ENCODE measurements around the gene GJA9.
"Not testable (repeated sequence)": the region's sequence is repeated elsewhere in the genome, so short reads cannot be mapped to it uniquely, and the experiment has no call there.

GJA9 gene

GRCh38 chr1:38873027-38873969, 8.1 kb downstream of the GJA9 start, which contains the start of gene MYCBP:
TSS of gene MYCBP (minus strand) at chr1:38873348. CDS start at chr1:38873305, 43 bp downstream.
- peak; percentile 97 for DNase-seq (ENCODE audit: low read depth)

GRCh38 chr1:38872401-38873026, 8.9 kb downstream of the GJA9 start:
- peak; percentile 9 for DNase-seq (ENCODE audit: low read depth)

GRCh38 chr1:38870996-38871395, 10.4 kb downstream of the GJA9 start:
- DNase-seq (ENCODE audit: low read depth): no peak

- no peak for DNase-seq (ENCODE audit: low read depth)
These were observed 14.2 kb downstream of the GJA9 start for GRCh38 chr1:38867208-38867607.

- no peak for DNase-seq (ENCODE audit: low read depth)
These were observed 16.2 kb downstream of the GJA9 start for GRCh38 chr1:38865112-38865715.

GRCh38 chr1:38860454-38860795, 21.0 kb downstream of the GJA9 start:
- DNase-seq (ENCODE audit: low read depth): no peak

GRCh38 chr1:38859561-38860453, 21.6 kb downstream of the GJA9 start, which contains the start of gene RRAGC:
TSS of gene RRAGC (minus strand) at chr1:38859772. CDS start at chr1:38859646, 126 bp downstream.
- peak; percentile 98 for DNase-seq (ENCODE audit: low read depth)

- no peak for DNase-seq (ENCODE audit: low read depth)
These were observed 22.4 kb downstream of the GJA9 start for GRCh38 chr1:38858833-38859560.

GRCh38 chr1:38852780-38853179, 28.6 kb downstream of the GJA9 start:
- DNase-seq (ENCODE audit: low read depth): no peak

- no peak for DNase-seq (ENCODE audit: low read depth)
These were observed 33.3 kb downstream of the GJA9 start for GRCh38 chr1:38848071-38848470.

GRCh38 chr1:38846210-38846609, 35.2 kb downstream of the GJA9 start:
- no peak for DNase-seq (ENCODE audit: low read depth)

- DNase-seq (ENCODE audit: low read depth): not testable (repeated sequence)
These were observed 36.3 kb downstream of the GJA9 start for GRCh38 chr1:38845088-38845487.

- DNase-seq (ENCODE audit: low read depth): no peak
These were observed 41.1 kb downstream of the GJA9 start for GRCh38 chr1:38840281-38840680.

GRCh38 chr1:38839363-38839762, 42.0 kb downstream of the GJA9 start:
- DNase-seq (ENCODE audit: low read depth): no peak

GRCh38 chr1:38836316-38836715, 45.1 kb downstream of the GJA9 start:
- DNase-seq (ENCODE audit: low read depth): not testable (repeated sequence)

- no peak for DNase-seq (ENCODE audit: low read depth)
These were observed 46.2 kb downstream of the GJA9 start for GRCh38 chr1:38834937-38835827.

GRCh38 chr1:38834221-38834782, 47.1 kb downstream of the GJA9 start:
- no peak for DNase-seq (ENCODE audit: low read depth)

GRCh38 chr1:38833146-38833545, 48.2 kb downstream of the GJA9 start:
- no peak for DNase-seq (ENCODE audit: low read depth)

- no peak for DNase-seq (ENCODE audit: low read depth)
These were observed 49.0 kb downstream of the GJA9 start for GRCh38 chr1:38832370-38832734.

All from activated T-helper 1 cell treated with Interleukin-2 at 50 U/mL for 16 hours (primary cell).